Measurements from ENCODE around the gene PCDHGA9.
"Not testable (repeated sequence)": the region's sequence is repeated elsewhere in the genome, so short reads cannot be mapped to it uniquely, and the experiment has no call there.

Gene PCDHGA9

GRCh38 chr5:141384471-141385267, 17.9 kb upstream of the PCDHGA9 start:
- DNase-seq, result no peak

- DNase-seq, result not testable (repeated sequence)
These were observed 14.8 kb upstream of the PCDHGA9 start, which contains the start of gene PCDHGB4 for GRCh38 chr5:141387557-141388311. PCDHGB4 (plus strand) TSS chr5:141387698; CDS start chr5:141387885, 187 bp downstream.

GRCh38 chr5:141388661-141389060, 13.9 kb upstream of the PCDHGA9 start:
- DNase-seq, result no peak

GRCh38 chr5:141389153-141390042, 13.2 kb upstream of the PCDHGA9 start:
- no peak for DNase-seq

GRCh38 chr5:141392429-141393198, 10.0 kb upstream of the PCDHGA9 start, which contains the start of gene PCDHGA8:
PCDHGA8 (plus strand) TSS chr5:141392633; CDS start chr5:141392814, 181 bp downstream.
- no peak for DNase-seq

GRCh38 chr5:141393267-141393666, 9.3 kb upstream of the PCDHGA9 start:
- DNase-seq, result no peak

GRCh38 chr5:141394401-141395187, 8.0 kb upstream of the PCDHGA9 start:
- not testable (repeated sequence) for DNase-seq

- DNase-seq, result not testable (repeated sequence)
These were observed 4.6 kb upstream of the PCDHGA9 start, which contains the start of gene PCDHGB5 for GRCh38 chr5:141397756-141398551. PCDHGB5 (plus strand) TSS chr5:141397947; CDS start chr5:141398128, 181 bp downstream.

GRCh38 chr5:141398608-141399007, 4.0 kb upstream of the PCDHGA9 start:
- no peak for DNase-seq

GRCh38 chr5:141399555-141400258, 2.9 kb upstream of the PCDHGA9 start:
- DNase-seq, result no peak

GRCh38 chr5:141403387-141403786, 809 bp downstream of the PCDHGA9 start:
- DNase-seq, result no peak

GRCh38 chr5:141407790-141408505, 5.4 kb downstream of the PCDHGA9 start, which contains the start of gene PCDHGB6:
PCDHGB6 (plus strand) TSS chr5:141408021; CDS start chr5:141408203, 182 bp downstream.
- DNase-seq, result not testable (repeated sequence)

- DNase-seq, result no peak
These were observed 7.2 kb downstream of the PCDHGA9 start for GRCh38 chr5:141409598-141410306.

- DNase-seq, result no peak
These were observed 9.0 kb downstream of the PCDHGA9 start for GRCh38 chr5:141411575-141411974.

- peak; percentile 93 for DNase-seq
These were observed 10.4 kb downstream of the PCDHGA9 start, which contains the start of gene PCDHGA10 for GRCh38 chr5:141412854-141413539. PCDHGA10 (plus strand) TSS chr5:141412987; CDS start chr5:141413176, 189 bp downstream.

GRCh38 chr5:141413540-141414069, 11.0 kb downstream of the PCDHGA9 start:
- no peak for DNase-seq
